NCI-H510A treated with DMSO at 0.1 percent for 48 hours (cell line): ENCODE data around the gene CD247.

ENCODE experiments used
- DNase-seq: peaks from one replicate; lab custom pipeline; 2025; lab: John Stamatoyannopoulos, UW

The CD247 gene

GRCh38 chr1:167463080-167463479 is 55.2 kb downstream of the CD247 start:
- DNase-seq, result no peak

- no peak for DNase-seq
Observed at GRCh38 chr1:167462341-167462740, 56.0 kb downstream of the CD247 start.

- no peak for DNase-seq
Observed at GRCh38 chr1:167460836-167461235, 57.5 kb downstream of the CD247 start.

- no peak for DNase-seq
Observed at GRCh38 chr1:167457936-167458584, 60.3 kb downstream of the CD247 start.

- DNase-seq, result no peak
Observed at GRCh38 chr1:167456926-167457325, 61.4 kb downstream of the CD247 start.

GRCh38 chr1:167456524-167456923 is 61.8 kb downstream of the CD247 start:
- no peak for DNase-seq

- DNase-seq, result peak; percentile 29
Observed at GRCh38 chr1:167455786-167456446, 62.4 kb downstream of the CD247 start.

GRCh38 chr1:167454894-167455785 is 63.2 kb downstream of the CD247 start:
- DNase-seq, result peak; percentile 66

- DNase-seq, result no peak
Observed at GRCh38 chr1:167454304-167454893, 63.9 kb downstream of the CD247 start.

GRCh38 chr1:167453123-167453522 is 65.2 kb downstream of the CD247 start:
- peak; percentile 14 for DNase-seq

- DNase-seq, result no peak
Observed at GRCh38 chr1:167452483-167452882, 65.8 kb downstream of the CD247 start.

GRCh38 chr1:167450843-167451242 is 67.5 kb downstream of the CD247 start:
- DNase-seq, result no peak

- DNase-seq, result no peak
Observed at GRCh38 chr1:167447521-167448136, 70.7 kb downstream of the CD247 start.

- DNase-seq, result no peak
Observed at GRCh38 chr1:167446966-167447365, 71.4 kb downstream of the CD247 start.

- no peak for DNase-seq
Observed at GRCh38 chr1:167443757-167444156, 74.6 kb downstream of the CD247 start.

GRCh38 chr1:167442854-167443565 is 75.3 kb downstream of the CD247 start:
- DNase-seq, result no peak

GRCh38 chr1:167442142-167442848 is 76.0 kb downstream of the CD247 start:
- DNase-seq, result peak; percentile 53

- no peak for DNase-seq
Observed at GRCh38 chr1:167441222-167441621, 77.1 kb downstream of the CD247 start.

- no peak for DNase-seq
Observed at GRCh38 chr1:167440776-167441175, 77.6 kb downstream of the CD247 start.

GRCh38 chr1:167440345-167440744 is 78.0 kb downstream of the CD247 start:
- no peak for DNase-seq
